ENCODE measurements around the gene ESPL1. TPM values are rescaled to one million over a fixed set of nuclear protein-coding genes. Genes with fewer than 3 reads are reported as not detected.

Gene ESPL1
- total RNA-seq, 1 donor from 2014 or later: 0.35 TPM

DNA sequence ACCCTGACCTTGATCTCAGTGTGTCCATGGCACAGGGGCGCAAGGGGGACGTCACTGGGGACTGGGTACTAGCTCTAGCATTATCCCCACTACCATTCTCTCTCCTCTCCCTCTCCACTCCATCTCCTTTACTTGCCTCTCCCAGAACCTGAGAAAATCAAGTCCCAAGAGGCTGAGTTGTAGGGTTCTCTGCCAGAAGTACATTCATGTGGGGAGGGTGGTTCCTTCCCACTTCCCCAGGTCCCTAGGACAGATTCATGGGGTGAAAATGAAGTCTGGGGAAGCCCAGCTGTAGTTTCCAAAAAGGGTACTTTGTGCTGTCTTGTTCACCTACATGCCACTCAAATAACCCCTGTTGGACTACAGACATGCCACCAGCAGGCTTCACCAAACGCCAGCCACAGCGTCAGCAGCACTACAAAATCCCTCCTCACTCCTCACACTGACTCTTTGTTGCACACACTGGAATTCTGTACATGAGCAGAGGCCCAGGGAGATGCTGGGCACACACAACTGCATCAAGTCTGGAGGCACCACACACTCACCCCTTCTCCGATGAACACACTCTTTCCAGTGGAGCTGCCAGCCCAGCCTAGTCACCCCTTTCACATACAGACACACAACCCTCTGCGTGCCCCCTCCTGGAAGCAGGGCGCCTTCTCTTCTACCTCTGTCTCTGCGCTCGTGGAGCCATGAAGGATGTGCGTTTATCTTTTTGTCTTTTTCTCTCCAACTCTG, 43.0 kb upstream of the ESPL1 start:
- no peak overlapping the region for H3K4me3 ChIP-seq
- H3K36me3 ChIP-seq: no peaks in the 10 kb centered on the region
- no peak overlapping the region for H3K27ac ChIP-seq
- H3K27me3 ChIP-seq: no peaks in the 10 kb centered on the region
- no peaks in the 10 kb centered on the region for H3K9me3 ChIP-seq
- ATAC-seq (no peak), DNase-seq (no peak)
- TF ChIP-seq, protein P1, sequence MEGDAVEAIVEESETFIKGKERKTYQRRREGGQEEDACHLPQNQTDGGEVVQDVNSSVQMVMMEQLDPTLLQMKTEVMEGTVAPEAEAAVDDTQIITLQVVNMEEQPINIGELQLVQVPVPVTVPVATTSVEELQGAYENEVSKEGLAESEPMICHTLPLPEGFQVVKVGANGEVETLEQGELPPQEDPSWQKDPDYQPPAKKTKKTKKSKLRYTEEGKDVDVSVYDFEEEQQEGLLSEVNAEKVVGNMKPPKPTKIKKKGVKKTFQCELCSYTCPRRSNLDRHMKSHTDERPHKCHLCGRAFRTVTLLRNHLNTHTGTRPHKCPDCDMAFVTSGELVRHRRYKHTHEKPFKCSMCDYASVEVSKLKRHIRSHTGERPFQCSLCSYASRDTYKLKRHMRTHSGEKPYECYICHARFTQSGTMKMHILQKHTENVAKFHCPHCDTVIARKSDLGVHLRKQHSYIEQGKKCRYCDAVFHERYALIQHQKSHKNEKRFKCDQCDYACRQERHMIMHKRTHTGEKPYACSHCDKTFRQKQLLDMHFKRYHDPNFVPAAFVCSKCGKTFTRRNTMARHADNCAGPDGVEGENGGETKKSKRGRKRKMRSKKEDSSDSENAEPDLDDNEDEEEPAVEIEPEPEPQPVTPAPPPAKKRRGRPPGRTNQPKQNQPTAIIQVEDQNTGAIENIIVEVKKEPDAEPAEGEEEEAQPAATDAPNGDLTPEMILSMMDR (IDR thresholded peaks at IDR 0.05): no peak
- H3K4me1 ChIP-seq: peaks cover 38% of the 10 kb centered on the region
- intact Hi-C loops (cut with DNase I): no loop called here

DNA sequence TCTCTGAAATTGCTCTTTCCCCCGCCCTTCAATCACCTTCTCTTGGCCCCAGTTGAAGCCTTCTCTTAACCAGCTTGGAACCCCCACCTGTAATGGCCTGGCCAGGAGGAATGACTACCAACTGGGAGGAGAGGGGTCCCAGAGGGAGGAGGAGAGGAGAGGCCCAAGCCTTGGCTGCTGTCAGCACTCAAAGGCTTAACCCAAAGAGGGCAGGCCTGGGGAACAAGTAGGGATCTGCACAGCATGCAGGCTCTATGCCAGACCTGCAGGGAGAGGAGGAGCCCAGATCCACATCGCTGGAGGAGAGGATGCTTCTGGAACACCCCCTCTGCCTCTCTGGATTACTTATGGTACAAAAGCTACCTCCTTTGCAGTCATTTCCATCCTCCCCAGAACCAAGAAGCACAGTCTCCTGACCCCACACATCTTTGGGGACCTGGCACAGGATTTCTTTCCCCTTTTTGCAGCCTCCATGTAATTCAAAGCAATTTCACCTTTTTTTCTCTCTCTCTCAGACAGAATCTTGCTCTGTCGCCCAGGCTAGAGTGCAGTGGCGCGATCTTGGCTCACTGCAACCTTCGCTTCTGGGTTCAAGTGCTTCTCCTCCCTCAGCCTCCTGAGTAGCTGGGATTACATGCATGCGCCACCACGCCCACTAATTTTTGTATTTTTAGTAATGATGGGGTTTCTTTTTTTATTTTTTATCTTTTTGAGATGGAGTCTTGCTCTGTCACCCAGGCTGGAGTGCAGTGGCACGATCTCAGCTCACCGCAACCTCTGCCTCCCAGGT, 42.3 kb upstream of the ESPL1 start:
- Histone ChIP-seq H3K4me3 (no peak overlapping the region), H3K27me3 (no peaks in the 10 kb centered on the region), H3K9me3 (no peaks in the 10 kb centered on the region), H3K36me3 (no peaks in the 10 kb centered on the region), H3K4me1 (peaks cover 38% of the 10 kb centered on the region), H3K27ac (no peak overlapping the region)
- DNase-seq (no peak), ATAC-seq (no peak)
- intact Hi-C loops (cut with DNase I): no loop called here
- TF ChIP-seq, protein P1 (IDR thresholded peaks at IDR 0.05): no peak

DNA sequence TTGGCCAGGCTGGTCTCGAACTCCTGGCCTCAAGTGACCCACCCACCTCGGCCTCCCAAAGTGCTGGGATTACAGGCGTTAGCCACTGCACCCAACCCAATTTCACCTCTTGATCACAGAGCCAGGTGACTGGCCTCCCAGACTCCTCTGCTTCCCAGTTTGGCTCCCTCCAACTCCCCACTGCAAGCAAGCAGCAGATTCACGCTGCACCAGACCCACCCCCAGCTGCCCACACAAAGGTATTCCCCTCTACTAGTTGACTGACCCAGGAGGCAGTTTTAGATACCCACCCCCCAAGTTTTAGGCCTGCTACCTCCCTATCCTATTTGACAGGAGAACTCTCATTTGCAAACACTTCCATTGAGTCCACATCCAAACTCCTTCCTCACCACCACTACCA, 41.3 kb upstream of the ESPL1 start:
- no peaks in the 10 kb centered on the region for H3K36me3 ChIP-seq
- DNase-seq: no peak
- no peak overlapping the region for H3K4me3 ChIP-seq
- no peaks in the 10 kb centered on the region for H3K9me3 ChIP-seq
- H3K27ac ChIP-seq: no peak overlapping the region
- TF ChIP-seq, protein P1 (IDR thresholded peaks at IDR 0.05): no peak
- intact Hi-C loops (cut with DNase I): no loop called here
- peaks cover 35% of the 10 kb centered on the region for H3K4me1 ChIP-seq
- ATAC-seq: no peak
- H3K27me3 ChIP-seq: no peaks in the 10 kb centered on the region

DNA sequence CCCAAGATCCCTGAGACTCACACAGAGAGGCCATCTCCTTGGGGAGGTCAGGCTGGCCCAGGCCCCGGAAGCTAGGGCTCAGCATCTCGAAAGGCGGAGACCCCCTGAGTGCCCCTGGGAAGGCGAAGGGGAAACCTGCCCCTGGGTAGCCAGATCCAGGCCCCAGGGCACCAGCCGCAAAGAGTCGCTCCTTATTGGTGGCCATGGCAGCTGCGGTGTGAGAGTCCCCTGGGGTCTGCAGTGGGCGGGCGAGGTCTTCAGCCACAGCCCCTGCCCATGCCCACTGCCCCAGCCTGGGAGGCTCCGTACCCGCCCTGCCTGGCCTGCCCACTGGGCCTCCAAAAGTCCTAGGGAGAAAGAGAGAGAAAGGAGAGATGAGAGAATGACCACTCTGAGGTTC, 40.8 kb upstream of the ESPL1 start:
- Histone ChIP-seq H3K4me1 (peaks cover 32% of the 10 kb centered on the region), H3K36me3 (no peaks in the 10 kb centered on the region), H3K27me3 (no peaks in the 10 kb centered on the region), H3K4me3 (no peak overlapping the region), H3K27ac (no peak overlapping the region), H3K9me3 (no peaks in the 10 kb centered on the region)
- ATAC-seq (no peak), DNase-seq (no peak)
- intact Hi-C loops (cut with DNase I): no loop called here
- TF ChIP-seq, protein P1 (IDR thresholded peaks at IDR 0.05): no peak

DNA sequence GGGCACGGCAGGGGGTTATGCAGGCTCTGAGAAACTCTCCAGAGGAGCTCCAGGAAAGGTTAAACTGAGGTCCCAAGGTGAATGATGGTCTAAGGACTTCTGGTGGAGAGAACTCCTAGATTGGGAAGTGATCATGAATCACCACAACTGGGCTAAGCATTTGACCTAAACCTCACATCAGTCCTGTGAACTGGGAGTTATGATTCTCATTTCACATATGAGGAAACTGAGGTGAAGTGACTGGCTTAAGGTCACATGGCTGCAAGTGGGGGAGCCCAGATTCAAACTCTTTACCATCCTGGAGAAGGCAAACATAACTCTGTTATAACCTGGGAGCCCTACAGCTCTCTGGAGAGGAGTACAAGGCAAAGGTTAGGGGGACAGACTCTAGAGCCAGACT, 40.3 kb upstream of the ESPL1 start:
- H3K4me1 ChIP-seq: peaks cover 32% of the 10 kb centered on the region

More for the DNA sequence above, 40.3 kb upstream of the ESPL1 start:
- DNase-seq (no peak), ATAC-seq (no peak)
- no peaks in the 10 kb centered on the region for H3K36me3 ChIP-seq
- no peaks in the 10 kb centered on the region for H3K9me3 ChIP-seq
- no peak overlapping the region for H3K4me3 ChIP-seq
- TF ChIP-seq, protein P1 (IDR thresholded peaks at IDR 0.05): no peak
- H3K27me3 ChIP-seq: no peaks in the 10 kb centered on the region
- intact Hi-C loops (cut with DNase I): no loop called here
- no peak overlapping the region for H3K27ac ChIP-seq

Measured in upper lobe of right lung (tissue), 1 donor.